PFSK-1 (cell line): ENCODE results near the gene MAP3K9.

Experiments used
- POLR2AphosphoS5 ChIP-seq: IDR thresholded peaks from 2 replicates; pipeline ENCODE4 v1.6.1; 2012; ENCODE audit warnings: low read depth, mild to moderate bottlenecking, control low read depth, low read length, moderate library complexity
- REST ChIP-seq, 2 experiments: IDR thresholded peaks; 2 replicates each; pipeline versions ENCODE4 v1.6.1 to v1.8.0; 2011 to 2012; ENCODE audit warnings: low read depth in 2 of 2, low read length in 2 of 2, control low read depth in 1 of 2, inconsistent platforms in 1 of 2, mild to moderate bottlenecking in 1 of 2, moderate library complexity in 1 of 2; ENCODE audit not compliant: insufficient read depth in 1 of 2
- SIN3A ChIP-seq: IDR thresholded peaks from 2 replicates; pipeline ENCODE4 v1.6.1; 2012; ENCODE audit warnings: mild to moderate bottlenecking, low read length, moderate library complexity, borderline replicate concordance; ENCODE audit not compliant: insufficient read depth
- TAF1 ChIP-seq: IDR thresholded peaks from 2 replicates; pipeline ENCODE4 v1.6.1; 2012; ENCODE audit warnings: low read length, control low read depth, borderline replicate concordance; ENCODE audit not compliant: insufficient read depth

- TF ChIP-seq POLR2AphosphoS5 = no peak
- TF ChIP-seq SIN3A = no peak
- no peak for TF ChIP-seq TAF1
- TF ChIP-seq REST (IDR thresholded peaks at IDR 0.05; ENCODE audit: insufficient read depth in 1 of 2, low read depth in 2 of 2, low read length in 2 of 2) = no peak
Measured at GRCh38 chr14:70812124-70812818, 3.0 kb upstream of the MAP3K9 start.
